Measurements from ENCODE around the gene RRAS. TPM values are rescaled to one million over a fixed set of nuclear protein-coding genes. Genes with fewer than 3 reads are reported as not detected.

Gene RRAS
- total RNA-seq, 1 donor = 52.4 TPM

DNA sequence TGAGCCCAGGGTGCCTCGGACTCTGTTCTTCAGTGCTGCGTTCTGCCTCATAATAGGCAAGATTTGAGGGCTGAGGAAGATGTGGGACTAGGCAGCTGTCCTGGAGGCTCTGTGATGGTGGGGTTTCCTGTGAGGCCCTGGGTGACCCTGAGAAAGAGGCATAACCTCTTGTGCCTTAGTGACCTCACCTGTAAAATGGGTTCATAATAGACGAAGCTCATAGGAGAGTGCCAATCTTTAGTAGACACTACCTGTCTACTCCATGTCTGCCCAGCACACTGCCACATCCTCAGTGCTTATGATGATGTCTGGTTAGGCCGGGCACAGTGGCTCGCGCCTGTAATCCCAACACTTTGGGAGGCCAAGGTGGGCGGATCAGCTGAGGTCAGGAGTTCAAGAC, 23.4 kb downstream of the RRAS start:
- no peak for DNase-seq (ENCODE audit: low read depth)
- H3K4me3 ChIP-seq (ENCODE audit: low read depth, low read length) = no peak overlapping the region
- TF ChIP-seq, protein P1, sequence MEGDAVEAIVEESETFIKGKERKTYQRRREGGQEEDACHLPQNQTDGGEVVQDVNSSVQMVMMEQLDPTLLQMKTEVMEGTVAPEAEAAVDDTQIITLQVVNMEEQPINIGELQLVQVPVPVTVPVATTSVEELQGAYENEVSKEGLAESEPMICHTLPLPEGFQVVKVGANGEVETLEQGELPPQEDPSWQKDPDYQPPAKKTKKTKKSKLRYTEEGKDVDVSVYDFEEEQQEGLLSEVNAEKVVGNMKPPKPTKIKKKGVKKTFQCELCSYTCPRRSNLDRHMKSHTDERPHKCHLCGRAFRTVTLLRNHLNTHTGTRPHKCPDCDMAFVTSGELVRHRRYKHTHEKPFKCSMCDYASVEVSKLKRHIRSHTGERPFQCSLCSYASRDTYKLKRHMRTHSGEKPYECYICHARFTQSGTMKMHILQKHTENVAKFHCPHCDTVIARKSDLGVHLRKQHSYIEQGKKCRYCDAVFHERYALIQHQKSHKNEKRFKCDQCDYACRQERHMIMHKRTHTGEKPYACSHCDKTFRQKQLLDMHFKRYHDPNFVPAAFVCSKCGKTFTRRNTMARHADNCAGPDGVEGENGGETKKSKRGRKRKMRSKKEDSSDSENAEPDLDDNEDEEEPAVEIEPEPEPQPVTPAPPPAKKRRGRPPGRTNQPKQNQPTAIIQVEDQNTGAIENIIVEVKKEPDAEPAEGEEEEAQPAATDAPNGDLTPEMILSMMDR (IDR thresholded peaks at IDR 0.05; ENCODE audit: insufficient read depth, low read length) = no peak

DNA sequence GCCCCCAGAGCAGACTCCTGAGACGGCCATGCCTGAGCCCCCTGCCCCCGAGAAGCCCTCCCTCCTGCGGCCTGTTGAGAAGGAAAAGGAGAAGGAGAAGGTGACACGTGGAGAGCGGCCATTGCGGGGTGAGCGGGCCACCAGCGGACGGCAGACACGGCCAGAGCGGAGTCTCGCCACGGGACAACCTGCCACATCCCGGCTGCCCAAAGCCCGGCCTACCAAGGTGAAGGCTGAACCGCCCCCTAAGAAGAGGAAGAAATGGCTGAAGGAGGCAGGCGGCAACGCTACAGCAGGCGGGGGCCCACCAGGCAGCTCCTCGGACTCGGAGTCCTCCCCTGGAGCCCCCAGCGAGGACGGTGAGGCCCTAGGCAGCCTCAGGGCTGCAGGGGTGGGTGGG, 24.1 kb downstream of the RRAS start:
- H3K4me3 ChIP-seq (ENCODE audit: low read depth, low read length) = no peak overlapping the region
- no peak for DNase-seq (ENCODE audit: low read depth)
- TF ChIP-seq, protein P1 (IDR thresholded peaks at IDR 0.05; ENCODE audit: insufficient read depth, low read length) = no peak

DNA sequence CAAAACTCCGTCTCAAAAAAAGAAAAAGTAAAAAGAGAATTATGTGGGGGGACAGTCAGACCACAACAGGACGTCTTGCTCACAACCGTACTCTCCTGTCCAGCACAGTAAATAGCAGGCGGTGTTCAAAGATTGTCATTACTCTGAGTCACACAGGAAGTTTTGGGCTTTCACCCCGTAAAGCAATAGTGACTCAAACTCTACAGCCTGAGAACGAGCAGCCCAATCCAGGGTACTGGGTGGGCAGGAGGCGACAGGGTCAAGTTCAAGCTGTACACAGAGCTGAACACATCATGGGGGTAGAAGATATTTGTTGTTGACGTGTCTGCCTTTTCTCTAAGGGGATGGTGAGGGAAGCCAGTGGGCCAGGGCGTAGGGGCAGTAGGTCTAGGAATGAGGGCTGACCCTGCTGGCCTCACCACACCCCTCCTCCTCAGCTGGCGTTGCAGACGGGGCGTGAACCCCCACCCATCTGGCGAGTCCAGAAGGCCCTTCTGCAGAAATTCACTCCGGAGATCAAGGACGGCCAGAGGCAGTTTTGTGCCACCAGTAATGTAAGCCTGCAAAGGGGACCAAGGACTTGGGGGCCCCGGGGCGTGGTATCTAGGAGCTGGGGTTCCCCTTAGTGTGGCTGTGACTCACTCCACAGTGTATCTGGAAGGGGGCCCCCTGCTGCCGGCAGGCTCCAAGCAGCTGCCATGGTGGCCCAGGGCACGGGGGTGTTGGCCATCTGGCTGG, 25.7 kb downstream of the RRAS start:
- peak overlapping the region; percentile 35 for H3K4me3 ChIP-seq (ENCODE audit: low read depth, low read length)
- DNase-seq (ENCODE audit: low read depth) = peak; percentile 79
- TF ChIP-seq, protein P1 (IDR thresholded peaks at IDR 0.05; ENCODE audit: insufficient read depth, low read length) = peak; percentile 32

DNA sequence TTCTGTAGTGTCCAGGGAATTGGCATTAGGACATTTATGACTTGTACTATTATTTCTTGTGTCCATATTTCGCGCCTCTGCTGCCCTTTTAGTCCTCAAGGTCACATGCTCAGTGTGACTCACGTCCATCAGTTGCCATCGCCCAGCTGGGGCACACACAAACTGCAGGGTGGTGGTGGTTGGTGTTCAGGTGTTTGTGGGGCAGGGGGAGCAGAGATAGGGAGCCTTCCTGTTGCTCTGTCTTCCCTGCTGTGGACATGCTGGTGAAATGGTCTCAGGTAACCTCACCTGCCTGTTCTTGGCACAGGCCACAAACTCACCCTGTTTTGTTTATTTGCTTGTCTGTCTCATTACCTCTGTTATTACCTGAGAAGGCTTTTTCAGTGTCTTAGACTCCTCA, 26.6 kb downstream of the RRAS start:
- TF ChIP-seq, protein P1 (IDR thresholded peaks at IDR 0.05; ENCODE audit: insufficient read depth, low read length) = no peak
- no peak overlapping the region for H3K4me3 ChIP-seq (ENCODE audit: low read depth, low read length)
- DNase-seq (ENCODE audit: low read depth) = peak; percentile 12

DNA sequence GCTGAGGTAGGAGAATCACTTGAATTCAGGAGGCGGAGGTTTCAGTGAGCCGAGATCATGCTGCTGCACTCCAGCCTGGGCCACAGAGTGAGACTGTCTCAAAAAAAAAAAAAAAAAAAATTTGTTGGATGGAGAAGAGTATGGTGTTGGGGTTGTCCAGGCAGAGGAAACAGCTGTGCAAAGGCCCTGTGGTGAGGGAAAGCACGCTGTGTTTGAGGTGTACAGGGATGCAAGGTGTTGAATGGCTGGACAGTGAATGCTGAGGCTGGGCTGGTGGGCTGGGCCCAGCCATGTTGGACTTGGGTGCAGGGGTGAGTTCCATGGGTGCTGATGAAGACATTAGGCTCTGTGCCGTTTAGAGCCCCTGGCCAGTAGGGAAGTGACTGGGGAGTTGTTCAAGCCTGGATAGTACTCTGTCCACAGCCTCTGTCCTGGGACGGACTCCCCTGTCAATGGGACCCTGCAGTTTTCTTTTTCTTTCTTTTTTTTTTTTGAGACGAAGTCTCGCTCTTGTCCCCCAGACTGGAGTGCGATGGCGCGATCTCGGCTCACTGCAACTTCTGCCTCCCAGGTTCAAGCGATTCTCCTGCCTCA, 30.3 kb downstream of the RRAS start:
- TF ChIP-seq, protein P1 (IDR thresholded peaks at IDR 0.05; ENCODE audit: insufficient read depth, low read length) = no peak
- H3K4me3 ChIP-seq (ENCODE audit: low read depth, low read length) = no peak overlapping the region
- no peak for DNase-seq (ENCODE audit: low read depth)

DNA sequence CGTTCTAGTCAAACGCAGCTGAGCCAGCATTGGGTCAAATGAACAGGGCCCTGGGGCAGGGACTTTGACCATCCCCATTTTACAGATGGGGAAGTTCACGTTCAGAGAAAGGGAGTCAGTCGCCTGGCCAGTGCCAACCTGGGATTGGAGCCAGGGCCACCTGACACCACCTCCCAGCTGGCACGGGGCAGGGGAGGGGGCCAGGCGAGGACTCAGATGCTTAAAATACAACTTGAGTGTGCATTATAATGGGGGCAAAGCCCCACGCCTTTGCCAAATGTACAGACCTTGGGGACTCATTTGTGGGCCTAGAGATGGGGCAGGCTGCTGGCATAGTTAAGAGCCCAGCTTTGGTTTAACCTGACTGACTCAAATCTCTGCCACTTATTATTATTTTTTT, 34.3 kb downstream of the RRAS start:
- TF ChIP-seq, protein P1 (IDR thresholded peaks at IDR 0.05; ENCODE audit: insufficient read depth, low read length) = no peak
- no peak overlapping the region for H3K4me3 ChIP-seq (ENCODE audit: low read depth, low read length)
- DNase-seq (ENCODE audit: low read depth) = no peak

Measured in fibroblast of the aortic adventitia (primary cell).